Epithelial cell of prostate (primary cell): Measurements from ENCODE around the gene DIAPH2.

Source experiments
- DNase-seq: peaks from one replicate; pipeline ENCODE4 v3.0.0-alpha.2; 2011; ENCODE audit warnings: low read depth, low spot score
- H3K27ac ChIP-seq: fragments of 450-650 bp; 2 replicates; pipeline ENCODE4 v1.5.1; 2017; ENCODE audit warnings: mild to moderate bottlenecking

The DIAPH2 gene

GRCh38 chrX:97524340-97524739 lies 839.7 kb downstream of the DIAPH2 start:
- no peak for DNase-seq
- no peak overlapping the region for H3K27ac ChIP-seq

GRCh38 chrX:97524997-97525396 lies 840.4 kb downstream of the DIAPH2 start:
- no peak for DNase-seq
- H3K27ac ChIP-seq, result no peak overlapping the region

GRCh38 chrX:97525981-97526380 lies 841.3 kb downstream of the DIAPH2 start:
- no peak overlapping the region for H3K27ac ChIP-seq

DNA sequence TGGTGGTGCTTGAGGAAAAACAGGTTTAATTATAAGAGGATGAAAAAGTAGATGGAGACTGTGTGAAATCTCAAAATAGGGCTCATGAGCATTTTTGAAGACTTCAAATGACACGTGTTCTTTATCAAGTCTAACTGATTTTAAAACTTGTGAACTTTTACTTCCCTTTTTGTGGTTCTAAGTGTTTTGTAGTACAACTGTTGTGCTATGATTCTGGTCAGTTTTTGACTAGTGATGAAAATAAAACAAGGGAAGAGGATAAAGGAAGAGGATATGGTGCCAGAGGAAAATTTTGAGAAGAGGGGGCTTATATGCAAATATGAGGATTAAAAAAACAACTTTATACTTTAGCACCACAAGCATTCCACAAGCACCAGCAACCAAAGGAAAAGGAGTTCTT lies 843.1 kb downstream of the DIAPH2 start:
- no peak overlapping the region for H3K27ac ChIP-seq
- no peak for DNase-seq

More at GRCh38 chrX:97525981-97526380, 841.3 kb downstream of the DIAPH2 start:
- DNase-seq, result no peak

DNA sequence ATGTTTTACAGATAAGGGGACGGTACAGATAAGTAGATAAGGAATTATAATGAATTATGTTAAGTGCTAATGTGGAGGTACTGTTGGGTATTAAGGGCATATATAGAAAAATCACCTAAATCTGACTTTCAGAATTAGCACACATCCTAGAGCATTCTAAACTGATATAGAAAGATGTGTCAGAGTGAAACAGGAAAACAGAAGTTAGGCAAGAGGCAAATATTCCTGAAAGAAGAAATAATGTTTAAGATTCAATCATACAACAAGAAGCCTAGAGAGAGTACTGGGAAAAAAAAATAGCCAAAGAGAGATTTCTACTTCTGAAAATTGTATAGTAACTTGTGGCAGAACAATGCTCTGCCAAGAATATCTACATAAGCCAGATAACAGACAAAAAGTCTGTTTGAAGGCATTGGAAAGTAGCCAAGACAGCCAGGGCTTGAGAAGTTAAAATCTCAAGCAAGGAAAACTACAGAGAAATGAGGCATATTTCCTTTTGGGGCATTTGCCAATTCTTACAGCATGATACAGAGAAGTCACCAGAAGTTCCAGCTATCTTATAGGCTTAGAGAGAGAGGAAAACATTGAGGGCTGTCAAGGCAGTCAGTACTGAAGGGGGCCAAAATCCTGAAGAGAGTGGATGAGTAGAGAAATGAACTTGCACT lies 845.0 kb downstream of the DIAPH2 start:
- no peak overlapping the region for H3K27ac ChIP-seq
- no peak for DNase-seq

- no peak overlapping the region for H3K27ac ChIP-seq
- DNase-seq, result no peak
These were observed 847.2 kb downstream of the DIAPH2 start for GRCh38 chrX:97531825-97532224.

DNA sequence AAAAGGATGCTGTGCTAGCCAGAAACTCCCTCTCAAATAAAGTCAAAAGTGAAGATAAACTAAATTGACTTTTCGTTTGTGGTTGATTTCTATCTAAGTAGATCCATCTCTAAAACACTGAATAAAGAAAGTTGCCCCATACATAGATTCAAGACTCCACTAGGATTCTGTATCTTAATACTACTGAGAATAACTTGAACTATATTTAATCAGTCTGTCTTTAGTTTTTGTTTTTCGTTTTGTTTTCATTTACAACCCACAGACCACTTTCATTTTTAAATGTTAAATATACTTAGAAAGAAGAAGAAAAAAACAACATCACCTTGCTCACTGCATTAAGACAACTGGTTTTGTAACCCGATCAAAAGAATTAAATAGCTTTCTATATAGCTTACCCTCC lies 854.1 kb downstream of the DIAPH2 start:
- no peak overlapping the region for H3K27ac ChIP-seq
- no peak for DNase-seq

GRCh38 chrX:97539970-97540519 lies 855.4 kb downstream of the DIAPH2 start:
- no peak for DNase-seq
- H3K27ac ChIP-seq, result no peak overlapping the region

- no peak for DNase-seq
- H3K27ac ChIP-seq, result no peak overlapping the region
These were observed 863.4 kb downstream of the DIAPH2 start for GRCh38 chrX:97547877-97548578.

DNA sequence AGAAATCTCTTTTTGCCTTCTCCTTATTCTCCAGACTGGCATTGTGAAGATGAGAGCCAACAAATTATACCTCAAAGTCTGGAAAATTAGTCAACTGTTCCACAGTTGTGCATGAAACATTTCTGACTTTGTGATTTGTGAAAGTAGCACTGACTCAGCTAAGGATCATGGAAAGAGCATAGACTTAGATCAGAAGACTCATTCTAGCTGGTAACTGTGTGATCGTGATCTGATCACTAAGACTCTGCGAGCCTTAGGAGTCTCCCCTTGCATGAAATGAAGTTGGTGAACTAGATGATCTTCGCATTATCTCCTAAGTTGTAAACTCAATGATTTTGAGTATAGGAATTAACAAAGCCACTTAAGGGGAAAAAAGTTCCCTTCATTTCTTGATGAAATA lies 867.2 kb downstream of the DIAPH2 start:
- H3K27ac ChIP-seq, result no peak overlapping the region
- DNase-seq, result no peak

DNA sequence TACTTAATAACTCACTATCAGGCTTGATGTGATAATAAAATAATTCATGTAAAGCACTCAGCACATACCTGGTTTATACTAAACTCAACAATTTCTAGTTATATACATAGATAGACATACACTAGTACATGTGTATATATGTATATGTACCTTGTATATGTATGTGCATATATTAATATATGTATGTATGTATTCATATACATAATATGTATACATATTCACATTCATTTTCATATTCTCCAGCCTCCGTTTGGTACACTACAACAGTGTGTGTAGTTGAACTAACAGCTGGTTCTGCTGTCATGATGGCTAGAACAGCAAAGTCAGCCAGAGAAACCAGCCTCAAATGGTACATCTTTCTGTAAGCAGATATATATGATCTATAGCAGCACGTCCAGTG lies 869.2 kb downstream of the DIAPH2 start:
- no peak for DNase-seq
- H3K27ac ChIP-seq, result no peak overlapping the region

DNA sequence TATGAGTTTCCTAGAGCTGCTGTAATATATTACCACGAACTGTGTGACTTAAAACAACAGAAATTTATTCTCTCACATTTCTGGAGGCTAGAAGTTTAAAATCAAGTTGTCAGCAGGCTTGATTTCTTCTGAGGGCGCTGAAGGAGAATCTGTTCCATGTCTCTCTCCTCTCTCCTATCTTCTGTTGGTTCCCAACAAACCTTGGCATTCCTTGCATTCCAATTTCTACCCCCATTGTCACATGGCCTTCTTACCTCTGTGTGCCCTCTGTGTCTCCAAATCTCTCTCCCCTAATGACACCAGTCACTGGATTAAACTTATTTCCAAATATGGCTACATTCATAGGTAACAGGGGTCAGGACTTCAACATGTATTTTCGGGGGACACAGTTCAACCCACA lies 871.7 kb downstream of the DIAPH2 start:
- H3K27ac ChIP-seq, result no peak overlapping the region
- no peak for DNase-seq

- H3K27ac ChIP-seq, result no peak overlapping the region
- DNase-seq, result no peak
These were observed 879.0 kb downstream of the DIAPH2 start for GRCh38 chrX:97563531-97564133.

GRCh38 chrX:97564496-97564895 lies 879.9 kb downstream of the DIAPH2 start:
- no peak for DNase-seq
- H3K27ac ChIP-seq, result no peak overlapping the region

- no peak overlapping the region for H3K27ac ChIP-seq
These were observed 902.5 kb downstream of the DIAPH2 start for GRCh38 chrX:97587171-97587570.

GRCh38 chrX:97594646-97595224 lies 910.1 kb downstream of the DIAPH2 start:
- H3K27ac ChIP-seq, result no peak overlapping the region
- DNase-seq, result no peak

More at GRCh38 chrX:97587171-97587570, 902.5 kb downstream of the DIAPH2 start:
- DNase-seq, result no peak

DNA sequence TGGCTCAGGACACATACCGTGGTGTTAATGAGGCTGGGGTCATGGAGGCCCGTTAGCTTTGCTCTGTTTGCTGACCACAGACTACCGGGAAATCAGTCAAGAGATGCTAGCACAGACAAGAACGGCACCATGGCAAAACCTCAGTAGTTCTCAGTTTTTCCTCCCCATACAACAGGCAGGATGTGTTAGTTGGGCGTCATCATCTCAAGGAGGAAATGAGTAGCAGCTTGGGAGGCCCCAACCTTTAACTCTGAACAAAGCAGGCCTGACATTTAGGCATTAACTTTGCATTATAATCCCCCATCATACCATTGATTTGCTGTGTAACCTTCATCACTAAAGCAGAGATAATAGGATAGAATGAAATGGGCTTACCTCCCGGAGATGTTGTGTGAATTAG lies 913.3 kb downstream of the DIAPH2 start:
- no peak for DNase-seq

GRCh38 chrX:97602465-97603258 lies 918.0 kb downstream of the DIAPH2 start:
- no peak for DNase-seq
- no peak overlapping the region for H3K27ac ChIP-seq

More for the DNA sequence above, 913.3 kb downstream of the DIAPH2 start:
- no peak overlapping the region for H3K27ac ChIP-seq

GRCh38 chrX:97605271-97605670 lies 920.6 kb downstream of the DIAPH2 start:
- no peak overlapping the region for H3K27ac ChIP-seq
- DNase-seq, result no peak

DNA sequence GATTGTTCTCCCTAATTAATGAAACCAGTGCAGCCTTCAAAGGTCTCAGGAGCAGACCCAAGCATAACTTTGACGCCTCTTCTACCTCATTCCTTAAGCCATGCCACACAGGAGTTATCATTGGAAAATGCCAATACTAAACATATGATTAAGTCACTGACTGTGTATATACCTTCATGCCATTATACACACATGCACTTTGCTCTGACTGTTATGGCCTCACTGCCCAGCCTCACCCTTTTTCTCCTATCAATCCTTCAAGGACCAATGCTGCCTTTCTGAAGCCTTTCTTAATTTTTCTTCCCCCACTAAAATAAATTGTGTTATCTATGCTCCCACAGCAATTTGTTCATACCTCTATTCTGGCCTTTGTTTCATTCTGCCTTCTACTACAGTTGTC lies 924.7 kb downstream of the DIAPH2 start:
- no peak overlapping the region for H3K27ac ChIP-seq
- no peak for DNase-seq
